ENCODE measurements around the gene ABHD5.

ABHD5 gene

GRCh38 chr3:43742920-43743319 lies 52.2 kb downstream of the ABHD5 start:
- TF ChIP-seq CTCF (IDR thresholded peaks at IDR 0.05; ENCODE audit: insufficient read depth, low read length, missing control alignments), result peak; percentile 54
- POLR2A ChIA-PET, result no interaction called here
- no peak for DNase-seq (ENCODE audit: low read depth, low spot score)
- CTCF ChIA-PET, result interaction anchor here (0.6 to 5.0 kb wide), 12 partner anchors 10 to 581 kb away, joined by 3 to 44 read pairs (median 4); no protein-coding TSS in a partner anchor
- no peak overlapping the region for H3K4me3 ChIP-seq (ENCODE audit: low read depth, low read length)

GRCh38 chr3:43747641-43748040 lies 56.9 kb downstream of the ABHD5 start:
- DNase-seq (ENCODE audit: low read depth, low spot score), result no peak
- TF ChIP-seq CTCF (IDR thresholded peaks at IDR 0.05; ENCODE audit: insufficient read depth, low read length, missing control alignments), result no peak
- CTCF ChIA-PET, result interaction anchor here (1.0 to 2.0 kb wide), 5 partner anchors 8 to 206 kb away, joined by 3 to 11 read pairs (median 8); no protein-coding TSS in a partner anchor
- POLR2A ChIA-PET, result interaction anchor here (0.7 kb wide), 1 partner anchor 202 kb away, joined by 5 read pairs; no protein-coding TSS in a partner anchor
- no peak overlapping the region for H3K4me3 ChIP-seq (ENCODE audit: low read depth, low read length)

- CTCF ChIA-PET, result interaction anchor here (0.9 to 2.0 kb wide), 4 partner anchors 10 to 290 kb away, joined by 3 to 11 read pairs (median 8); no protein-coding TSS in a partner anchor
- POLR2A ChIA-PET, result no interaction called here
- no peak for TF ChIP-seq CTCF (IDR thresholded peaks at IDR 0.05; ENCODE audit: insufficient read depth, low read length, missing control alignments)
- no peak overlapping the region for H3K4me3 ChIP-seq (ENCODE audit: low read depth, low read length)
- DNase-seq (ENCODE audit: low read depth, low spot score), result no peak
Measured at GRCh38 chr3:43748179-43748578, 57.4 kb downstream of the ABHD5 start.

- H3K4me3 ChIP-seq (ENCODE audit: low read depth, low read length), result no peak overlapping the region
- ChIA-PET CTCF (interaction anchor here (0.9 to 2.0 kb wide), 4 partner anchors 10 to 291 kb away, joined by 3 to 11 read pairs (median 7); no protein-coding TSS in a partner anchor), POLR2A (no interaction called here)
- TF ChIP-seq CTCF (IDR thresholded peaks at IDR 0.05; ENCODE audit: insufficient read depth, low read length, missing control alignments), result no peak
- DNase-seq (ENCODE audit: low read depth, low spot score), result no peak
Measured at GRCh38 chr3:43748645-43749044, 57.9 kb downstream of the ABHD5 start.

- no peak for TF ChIP-seq CTCF (IDR thresholded peaks at IDR 0.05; ENCODE audit: insufficient read depth, low read length, missing control alignments)
- ChIA-PET CTCF (interaction anchor here (0.7 to 1.6 kb wide), 4 partner anchors 10 to 208 kb away, joined by 3 to 6 read pairs (median 4); no protein-coding TSS in a partner anchor), POLR2A (no interaction called here)
- DNase-seq (ENCODE audit: low read depth, low spot score), result no peak
- H3K4me3 ChIP-seq (ENCODE audit: low read depth, low read length), result no peak overlapping the region
Measured at GRCh38 chr3:43752905-43753304, 62.2 kb downstream of the ABHD5 start.

- ChIA-PET POLR2A (interaction anchor here (1.1 kb wide), 1 partner anchor 13 kb away, joined by 4 read pairs; no protein-coding TSS in a partner anchor), CTCF (interaction anchor here (0.6 to 3.3 kb wide), 9 partner anchors 8 to 213 kb away, joined by 3 to 21 read pairs (median 3); no protein-coding TSS in a partner anchor)
- no peak for DNase-seq (ENCODE audit: low read depth, low spot score)
- no peak overlapping the region for H3K4me3 ChIP-seq (ENCODE audit: low read depth, low read length)
- no peak for TF ChIP-seq CTCF (IDR thresholded peaks at IDR 0.05; ENCODE audit: insufficient read depth, low read length, missing control alignments)
Measured at GRCh38 chr3:43753741-43754715, 63.3 kb downstream of the ABHD5 start.
